GM21423 (cell line): ENCODE results near the gene MYOM1.

ENCODE experiments used
- ATAC-seq: cut with Tn5 transposase; IDR thresholded peaks from one replicate; pipeline ENCODE4 v1.9.1; 2021; ENCODE audit warnings: mild to moderate bottlenecking, moderate library complexity; ENCODE audit not compliant: unreplicated experiment

MYOM1 gene

DNA sequence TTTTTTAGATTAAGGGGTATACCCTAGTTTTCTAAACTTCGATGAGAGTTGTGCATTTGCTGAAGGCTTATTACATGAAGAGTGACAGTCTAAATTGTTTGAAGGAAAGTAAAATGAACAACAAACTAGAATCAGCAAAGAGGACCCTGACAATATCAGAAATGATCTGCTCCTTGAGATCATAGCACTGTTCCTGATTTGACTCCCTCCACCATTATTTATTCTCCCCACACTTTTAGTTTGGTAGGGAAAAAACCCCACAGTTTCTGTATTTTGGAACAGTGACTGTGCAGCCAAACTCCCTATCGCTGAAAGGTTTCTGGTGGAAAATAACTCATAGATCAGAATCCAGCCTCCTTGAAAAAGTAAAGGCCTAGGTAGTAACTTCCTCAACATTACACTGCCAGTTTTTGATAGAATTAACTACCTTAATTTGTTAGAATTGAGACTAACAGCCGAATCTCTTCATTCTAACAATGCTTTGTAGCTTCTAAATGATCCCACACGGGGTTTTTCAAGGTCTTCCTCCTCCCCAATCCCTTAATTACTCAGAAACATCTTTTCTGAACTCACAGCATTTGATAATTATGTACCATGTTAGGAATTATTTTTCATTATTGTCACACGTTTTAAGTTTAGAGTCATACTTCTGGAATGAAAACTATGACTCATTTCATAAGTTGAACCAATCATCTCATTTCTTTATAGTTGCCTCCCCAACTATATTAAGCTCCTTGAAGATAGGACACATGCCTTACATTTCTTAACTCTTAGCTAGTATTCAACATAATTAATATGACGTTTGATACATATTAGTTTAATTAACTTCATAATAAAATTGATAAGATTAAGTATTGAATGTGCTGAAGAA is 30.7 kb upstream of the MYOM1 start:
- no peak for ATAC-seq

DNA sequence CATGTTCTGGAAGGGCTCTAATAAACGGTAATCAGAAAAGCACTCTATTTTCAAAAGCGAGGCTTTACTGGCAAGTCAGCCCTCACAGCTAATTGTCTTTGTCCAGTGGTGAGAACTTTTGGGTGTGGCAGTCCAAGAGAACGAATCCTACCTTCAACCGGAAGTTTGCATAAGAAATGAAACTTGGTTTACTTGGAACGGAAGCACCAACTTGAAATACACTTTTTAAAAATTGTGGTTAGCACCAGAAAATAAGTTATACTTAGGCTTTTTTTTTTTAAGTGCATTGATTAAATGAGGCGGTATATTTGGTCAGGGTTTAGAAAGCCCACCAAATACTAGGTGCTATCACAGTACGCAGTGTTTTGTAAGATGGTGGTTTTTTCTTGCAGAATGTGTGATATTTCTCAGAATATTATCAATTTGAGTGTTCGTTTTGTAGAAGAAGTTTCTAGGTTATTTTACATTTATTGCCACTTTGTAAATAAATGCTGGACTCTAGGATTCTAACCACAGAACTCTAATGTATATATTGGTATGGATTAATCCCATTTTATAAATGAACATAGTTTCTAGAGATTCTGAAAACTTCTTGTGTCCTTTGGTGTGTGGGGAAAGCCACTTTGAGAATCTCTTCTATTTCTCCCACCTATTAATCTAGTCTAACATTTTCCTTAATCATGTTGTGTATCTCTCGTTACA is 29.0 kb upstream of the MYOM1 start:
- no peak for ATAC-seq

GRCh38 chr18:3248062-3248657 is 28.4 kb upstream of the MYOM1 start:
- no peak for ATAC-seq

- ATAC-seq: peak; percentile 83
Measured at GRCh38 chr18:3247240-3248061, 27.7 kb upstream of the MYOM1 start, which contains the start of gene MYL12A. Gene MYL12A (plus strand): TSS chr18:3247801. CDS start chr18:3253248, 5,447 bp downstream.

DNA sequence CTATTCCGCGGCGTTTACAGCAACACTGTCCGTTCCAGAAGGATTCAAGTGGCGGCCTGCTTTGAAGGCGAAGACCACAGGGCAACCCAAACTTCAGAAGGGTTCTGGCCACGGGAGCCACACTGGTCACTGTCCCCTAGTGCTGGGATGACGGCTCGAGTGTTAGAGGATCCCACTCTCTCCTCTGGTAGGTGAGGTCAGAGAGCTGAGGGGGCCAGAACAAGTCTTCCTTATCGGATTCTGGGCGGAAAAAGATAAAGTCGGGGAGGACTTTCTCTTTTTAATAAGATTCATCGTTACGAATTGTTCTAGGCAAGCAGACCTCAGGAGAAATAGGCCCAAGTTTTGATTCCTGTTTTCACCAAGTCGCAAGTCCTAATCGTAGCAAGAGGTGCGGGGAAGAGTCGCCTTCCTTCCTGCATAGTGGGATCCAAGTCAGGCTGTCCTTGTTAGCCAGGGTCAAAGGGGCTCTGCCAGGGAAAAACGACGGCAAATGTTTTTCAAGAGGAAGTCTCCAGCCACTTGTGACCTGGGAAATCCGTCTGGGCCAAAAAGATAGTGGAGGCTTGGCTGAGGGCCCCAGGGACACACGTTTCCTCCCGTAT is 27.0 kb upstream of the MYOM1 start:
- no peak for ATAC-seq

GRCh38 chr18:3245853-3246634 is 26.3 kb upstream of the MYOM1 start:
- peak; percentile 42 for ATAC-seq

GRCh38 chr18:3245185-3245564 is 25.4 kb upstream of the MYOM1 start:
- no peak for ATAC-seq

DNA sequence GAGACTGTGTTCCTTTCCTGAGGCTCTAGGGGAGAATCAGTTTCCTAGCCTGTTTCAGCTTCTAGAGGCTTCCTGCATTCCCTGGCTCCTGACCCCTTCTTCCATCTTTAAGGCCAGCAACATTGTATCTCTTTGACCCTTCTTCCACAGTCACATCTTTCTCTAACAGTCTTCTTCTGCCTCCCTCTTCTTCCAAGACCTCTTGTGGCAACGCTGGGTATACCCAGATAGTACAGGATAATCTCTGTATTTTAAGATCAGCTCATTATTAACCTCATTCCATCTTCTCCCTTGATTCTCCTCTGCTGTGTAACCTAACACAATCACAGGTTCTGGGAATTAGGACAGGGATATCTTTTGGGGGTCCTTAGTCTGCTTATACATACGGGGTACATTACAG is 19.0 kb upstream of the MYOM1 start:
- no peak for ATAC-seq

DNA sequence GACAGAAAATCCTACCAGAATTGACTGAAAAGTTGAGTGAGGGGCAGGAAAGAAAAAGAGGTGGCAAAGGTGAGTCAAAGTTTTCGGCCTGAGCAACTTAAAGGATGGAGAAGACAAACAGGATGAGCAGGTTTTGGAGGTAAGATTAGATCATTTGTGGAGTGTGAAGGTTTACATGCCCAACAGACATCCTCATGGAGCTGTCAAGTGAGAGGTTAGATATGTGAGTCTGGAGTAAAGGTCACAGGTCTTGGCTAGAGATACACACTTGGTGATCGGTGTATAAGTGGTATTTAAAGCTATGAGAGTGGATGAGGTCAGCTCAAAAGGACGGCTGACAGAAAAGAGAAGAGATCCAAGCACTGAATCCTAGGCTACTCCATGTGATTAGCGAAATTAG is 16.7 kb upstream of the MYOM1 start:
- no peak for ATAC-seq

DNA sequence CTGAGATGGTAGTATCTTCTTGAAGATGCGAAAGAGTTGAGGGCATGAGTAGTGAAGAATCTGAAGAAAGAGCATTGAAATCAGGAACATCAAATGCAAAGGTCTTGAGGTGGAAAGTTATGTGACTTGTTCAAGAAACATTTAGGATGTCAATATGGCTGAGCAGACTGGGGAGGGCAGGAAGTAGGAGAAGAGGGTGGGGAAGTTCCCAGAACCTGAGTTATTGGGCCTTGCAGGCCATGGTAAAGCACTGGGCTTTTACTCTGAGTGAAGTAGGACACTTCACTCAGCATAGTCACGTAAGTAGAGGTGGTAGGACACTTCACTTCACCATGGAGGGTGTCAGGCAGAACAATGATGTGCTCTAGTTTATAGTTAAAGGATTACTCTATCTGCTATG is 16.1 kb upstream of the MYOM1 start:
- no peak for ATAC-seq

GRCh38 chr18:3234457-3234856 is 14.7 kb upstream of the MYOM1 start:
- ATAC-seq: no peak

GRCh38 chr18:3233433-3234168 is 13.8 kb upstream of the MYOM1 start:
- ATAC-seq: no peak

GRCh38 chr18:3233004-3233403 is 13.2 kb upstream of the MYOM1 start:
- no peak for ATAC-seq

- ATAC-seq: no peak
Measured at GRCh38 chr18:3230401-3231334, 10.9 kb upstream of the MYOM1 start.

- no peak for ATAC-seq
Measured at GRCh38 chr18:3226048-3226447, 6.3 kb upstream of the MYOM1 start.

GRCh38 chr18:3225588-3225987 is 5.8 kb upstream of the MYOM1 start:
- ATAC-seq: no peak

DNA sequence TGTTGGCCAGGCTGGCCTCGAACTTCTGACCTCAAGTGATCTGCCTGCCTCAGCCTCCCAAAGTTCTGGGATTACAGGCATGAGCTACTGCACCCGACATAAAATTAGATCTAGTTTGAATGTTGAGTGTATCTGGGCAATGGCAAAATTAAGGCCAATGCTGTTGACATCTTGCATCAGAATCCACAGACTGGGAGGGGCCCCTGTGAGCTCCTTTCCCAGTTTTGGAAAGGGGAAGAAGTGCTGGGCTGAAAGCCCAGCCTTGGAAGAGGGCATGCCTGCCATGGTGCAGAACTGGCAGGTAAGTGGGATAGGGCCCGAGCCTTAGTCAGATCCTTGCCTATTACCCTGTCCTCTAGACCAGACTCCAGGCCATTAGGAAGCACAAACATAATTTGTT is 4.5 kb upstream of the MYOM1 start:
- ATAC-seq: no peak

DNA sequence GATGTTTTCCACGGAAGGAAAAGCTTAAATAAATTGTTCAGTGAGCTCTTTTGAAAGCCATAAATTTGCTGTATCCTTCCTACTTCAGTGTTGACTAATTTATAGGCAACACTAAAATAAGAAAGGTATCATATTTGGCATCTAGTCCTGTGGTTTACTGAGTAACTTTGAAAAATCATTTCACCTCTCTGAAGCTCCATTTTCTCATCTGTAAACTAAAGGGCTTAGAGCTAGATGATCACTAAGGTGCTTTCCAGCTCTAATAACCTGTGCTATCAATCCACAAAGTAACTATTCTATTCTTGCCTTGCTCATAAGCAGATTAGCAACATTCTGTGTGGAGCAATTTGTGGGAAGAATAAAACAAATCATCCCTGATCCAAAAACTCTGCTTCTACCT is 3.6 kb upstream of the MYOM1 start:
- ATAC-seq: no peak
